GM12878 (cell line): ENCODE measurements around the gene USP47. TPM values are rescaled to one million over a fixed set of nuclear protein-coding genes. Genes with fewer than 3 reads are reported as not detected.

Source experiments
- ATAC-seq: fragments of 200-7000 bp; cut with Tn5 transposase; 3 replicates; pipeline ENCODE4 v1.9.1; 2020; ENCODE audit warnings: mild to moderate bottlenecking, moderate library complexity
- BruUV-seq: library from RNA; stranded (reverse); fragments of 400-500 nt; replicated peaks from 2 replicates; lab custom pipeline; 2021; lab: Mats Ljungman, UMichigan
- CTCF ChIA-PET: fragments of 300-600 bp; sonication (Branson Sonifier 250); formaldehyde crosslinking; extraction: SDS; loops from one replicate; lab custom pipeline; 2021; ENCODE audit warnings: inconsistent platforms; lab: Yijun Ruan, JAX
- POLR2A ChIA-PET: fragments of 350-600 bp; formaldehyde crosslinking; extraction: SDS; loops from one replicate; lab custom pipeline; 2021; ENCODE audit warnings: inconsistent platforms; lab: Charles Lee
- RAD21 ChIA-PET: fragments of 300-600 bp; sonication (Branson Sonifier 250); formaldehyde crosslinking; loops from one replicate; lab custom pipeline; 2023; ENCODE audit warnings: antibody characterized with exemption; ENCODE audit not compliant: unreplicated experiment; lab: Charles Lee
- SMC1A ChIA-PET: fragments of 300-600 bp; sonication (Branson Sonifier 250); formaldehyde crosslinking; loops from one replicate; lab custom pipeline; 2023; ENCODE audit not compliant: unreplicated experiment, uncharacterized antibody; lab: Charles Lee
- DNase-seq: peaks from one replicate; pipeline ENCODE4 v3.0.0-alpha.2; 2011; ENCODE audit warnings: low read depth, low spot score
- FAIRE-seq: peaks from 3 replicates; lab custom pipeline; 2011; peaks lifted over from hg19 to GRCh38; lab: Jason Lieb, UNC
- H2AFZ ChIP-seq: 2 replicates; pipeline ENCODE4 v1.6.0; 2011; ENCODE audit warnings: low read depth, low read length, control low read depth; ENCODE audit not compliant: control insufficient read depth
- H3K27ac ChIP-seq: 2 replicates; pipeline ENCODE4 v1.5.1; 2011; ENCODE audit warnings: control low read depth; ENCODE audit not compliant: control insufficient read depth, insufficient read depth
- H3K27me3 ChIP-seq, 2 experiments: replicated peaks in 1 of 2; 2 replicates each; pipeline versions ENCODE4 v1.6.0 to v1.6.1; 2011; ENCODE audit warnings: low read length in 1 of 2; ENCODE audit not compliant: control insufficient read depth in 2 of 2, insufficient read depth in 2 of 2
- H3K36me3 ChIP-seq, 2 experiments: 2 replicates each; pipeline ENCODE4 v1.5.1; 2011; ENCODE audit warnings: low read length in 1 of 2; ENCODE audit not compliant: control insufficient read depth in 2 of 2, insufficient read depth in 2 of 2
- H3K4me1 ChIP-seq: 2 replicates; pipeline ENCODE4 v1.6.1; 2011; ENCODE audit warnings: mild to moderate bottlenecking, low read length, moderate library complexity, mixed read lengths; ENCODE audit not compliant: control insufficient read depth, insufficient read depth
- H3K4me2 ChIP-seq: 2 replicates; pipeline ENCODE4 v1.6.0; 2011; ENCODE audit warnings: control low read depth; ENCODE audit not compliant: control insufficient read depth, insufficient read depth
- H3K4me3 ChIP-seq: fragments of 200-600 bp; sonication (generic); 2 replicates; pipeline ENCODE4 v1.5.1; 2016
- H3K79me2 ChIP-seq: 2 replicates; pipeline ENCODE4 v1.6.0; 2011; ENCODE audit warnings: low read length; ENCODE audit not compliant: control insufficient read depth, insufficient read depth
- H3K9ac ChIP-seq: 2 replicates; pipeline ENCODE4 v1.8.0; 2011; ENCODE audit warnings: low read length, control low read depth, mixed read lengths; ENCODE audit not compliant: control insufficient read depth, insufficient read depth
- H3K9me3 ChIP-seq: replicated peaks from 3 replicates; pipeline ENCODE4 v1.5.1; 2011; ENCODE audit warnings: mild to moderate bottlenecking, low read length; ENCODE audit not compliant: control insufficient read depth, insufficient read depth
- H4K20me1 ChIP-seq: 2 replicates; pipeline ENCODE4 v1.6.0; 2011; ENCODE audit not compliant: control insufficient read depth, insufficient read depth
- BCLAF1 ChIP-seq: fragments of 450-650 bp; IDR thresholded peaks from 2 replicates; pipeline ENCODE4 v1.6.1; 2017; ENCODE audit warnings: antibody characterized with exemption, mild to moderate bottlenecking, moderate library complexity
- SKIL ChIP-seq: fragments of 450-650 bp; IDR thresholded peaks from 2 replicates; pipeline ENCODE4 v1.6.1; 2017; ENCODE audit warnings: mild to moderate bottlenecking, low read depth, inconsistent platforms; ENCODE audit not compliant: poor library complexity, severe bottlenecking
- ZSCAN29 ChIP-seq: fragments of 450-650 bp; IDR thresholded peaks from 2 replicates; pipeline ENCODE4 v1.6.1; 2017; ENCODE audit warnings: mild to moderate bottlenecking, moderate library complexity
- WGBS: methylation state at CpG from one replicate; pipeline ENCODE4 v1.1.6; 2016; ENCODE audit warnings: low lambda C conversion rate; ENCODE audit not compliant: insufficient replicate concordance, insufficient coverage; ENCODE audit errors: missing lambda C conversion rate; 5-methylcytosine and 5-hydroxymethylcytosine counted together
- in situ Hi-C: fragments of 300-500 bp; cut with MboI; formaldehyde crosslinking; loops from 9 replicates; pipeline ENCODE4 v1.14.3; 2018; ENCODE audit warnings: mixed read lengths
- intact Hi-C: fragments of 100-400 bp; cut with micrococcal nuclease; formaldehyde crosslinking; loops from one replicate; pipeline ENCODE4 v1.14.2; 2022; ENCODE audit not compliant: unreplicated experiment
- polyA plus RNA-seq, 11 experiments: library from polyadenylated mRNA; depleted of rRNA in 4 of 11; unstranded in 6 of 11; stranded (reverse) in 5 of 11; fragments of >200 nt; fragmentation: Nextera tagmentation in 4 of 11; fragmentation: Illumina TruSeq in 1 of 11; extraction: Ambion mirVana in 4 of 11; extraction: Trizol in 1 of 11; gene quantifications; 1 replicate in 1 of 11; 2 replicates in 10 of 11; pipeline versions ENCODE4 v1.2.1 to v1.2.3, GENCODE V29; 2011 to 2016; ENCODE audit warnings: inconsistent platforms in 2 of 11, missing spikeins in 2 of 11, low read depth in 1 of 11
- total RNA-seq, 4 experiments: library from RNA; depleted of rRNA in 3 of 4; stranded (reverse); fragments of >200 nt in 3 of 4; fragmentation: Illumina TruSeq in 1 of 4; extraction: Trizol in 1 of 4; gene quantifications; 2 replicates each; pipeline versions ENCODE4 v1.2.1 to v1.2.3, GENCODE V29; 2013 to 2021

USP47 gene
- total and polyA plus RNA-seq, 10 of the 15 experiments (the other 5 are each of a cell fraction or from before 2014, with no cell fraction given) = 13.9 to 54.0 (median 31.6) TPM

- TF ChIP-seq ZSCAN29 = no peak
- no peak for TF ChIP-seq BCLAF1
Observed at GRCh38 chr11:11923828-11924227, 82.1 kb downstream of the USP47 start (continued).

GRCh38 chr11:11929920-11930319 is 88.1 kb downstream of the USP47 start:
- FAIRE-seq (no peak), DNase-seq (no peak), ATAC-seq (no peak)
- Histone ChIP-seq H3K9me3 (no peaks in the 10 kb centered on the region), H3K36me3 (peaks cover 0 to 11% of the 10 kb centered on the region in 2 experiments; a peak in 1 of 4 replicates), H3K4me2 (no peak overlapping the region), H3K4me3 (no peak overlapping the region), H3K79me2 (no peaks in the 10 kb centered on the region), H2AFZ (no peak overlapping the region), H4K20me1 (no peaks in the 10 kb centered on the region), H3K27ac (no peak overlapping the region), H3K9ac (no peak overlapping the region), H3K4me1 (no peaks in the 10 kb centered on the region), H3K27me3 (no peaks in the 10 kb centered on the region)
- no TSS peak for BruUV-seq
- ChIA-PET CTCF (interaction anchor here (1.3 kb wide), 1 partner anchor 81 kb away, joined by 3 read pairs; no protein-coding TSS in a partner anchor), SMC1A (interaction anchor here (2.1 kb wide), 1 partner anchor 17 kb away, joined by 6 read pairs; no protein-coding TSS in a partner anchor), POLR2A (no interaction called here), RAD21 (interaction anchor here (0.6 kb wide), 1 partner anchor 58 kb away, joined by 3 read pairs; no protein-coding TSS in a partner anchor)
- in situ Hi-C loops (no loop called here), intact Hi-C loops (no loop called here)
- TF ChIP-seq SKIL = no peak
- WGBS = 100% methylated on average over 2 of the region's 2 CpGs
